Keratinocyte (primary cell): ENCODE measurements around the gene PLEKHJ1. TPM values are rescaled to one million over a fixed set of nuclear protein-coding genes. Genes with fewer than 3 reads are reported as not detected.

Experiments used
- DNase-seq: peaks from one replicate; pipeline ENCODE4 v3.0.0-alpha.2; 2011; ENCODE audit warnings: low read depth, missing footprints, low spot score
- FAIRE-seq: peaks from 2 replicates; lab custom pipeline; 2011; peaks lifted over from hg19 to GRCh38; lab: Jason Lieb, UNC
- H2AFZ ChIP-seq: 2 replicates; pipeline ENCODE4 v1.6.0; 2012; ENCODE audit warnings: low read length, control low read depth, inconsistent platforms; ENCODE audit not compliant: control insufficient read depth
- H3K27ac ChIP-seq: 2 replicates; pipeline ENCODE4 v1.5.1; 2011; ENCODE audit warnings: low read length; ENCODE audit not compliant: control insufficient read depth, insufficient read depth
- H3K27me3 ChIP-seq: 3 replicates; pipeline ENCODE4 v1.6.0; 2011; ENCODE audit warnings: low read length; ENCODE audit not compliant: control insufficient read depth, insufficient read depth; ENCODE audit errors: extremely low read depth
- H3K36me3 ChIP-seq, 2 experiments: 2 replicates in 1 of 2; 3 replicates in 1 of 2; pipeline ENCODE4 v1.5.1; 2011; ENCODE audit warnings: low read length in 2 of 2, mild to moderate bottlenecking in 1 of 2; ENCODE audit not compliant: control insufficient read depth in 2 of 2, insufficient read depth in 2 of 2; ENCODE audit errors: extremely low read depth in 1 of 2
- H3K4me1 ChIP-seq: 3 replicates; pipeline ENCODE4 v1.5.1; 2011; ENCODE audit warnings: low read length; ENCODE audit not compliant: control insufficient read depth, insufficient read depth; ENCODE audit errors: extremely low read depth
- H3K4me2 ChIP-seq: 3 replicates; pipeline ENCODE4 v1.6.0; 2011; ENCODE audit warnings: low read depth, low read length; ENCODE audit not compliant: control insufficient read depth, insufficient read depth; ENCODE audit errors: extremely low read depth
- H3K4me3 ChIP-seq, 3 experiments: fragments of 200-600 bp in 1 of 3; sonication (generic) in 1 of 3; 2 replicates in 2 of 3; 3 replicates in 1 of 3; pipeline ENCODE4 v1.5.1; 2011 to 2016; ENCODE audit warnings: low read length in 3 of 3, mild to moderate bottlenecking in 3 of 3, control low read depth in 2 of 3, inconsistent platforms in 1 of 3, low read depth in 1 of 3, mixed read lengths in 1 of 3, mixed run types in 1 of 3, moderate library complexity in 1 of 3; ENCODE audit not compliant: control insufficient read depth in 2 of 3, insufficient read depth in 2 of 3; ENCODE audit errors: extremely low read depth in 1 of 3
- H3K79me2 ChIP-seq: 2 replicates; pipeline ENCODE4 v1.6.0; 2012; ENCODE audit warnings: low read length; ENCODE audit not compliant: control insufficient read depth, insufficient read depth
- H3K9ac ChIP-seq: 3 replicates; pipeline ENCODE4 v1.6.0; 2011; ENCODE audit warnings: low read length; ENCODE audit not compliant: control insufficient read depth, insufficient read depth; ENCODE audit errors: extremely low read depth
- H3K9me1 ChIP-seq: 3 replicates; pipeline ENCODE4 v1.6.0; 2011; ENCODE audit warnings: low read length; ENCODE audit not compliant: control insufficient read depth, insufficient read depth; ENCODE audit errors: extremely low read depth
- H3K9me3 ChIP-seq: 2 replicates; pipeline ENCODE4 v1.5.1; 2012; ENCODE audit warnings: low read depth, low read length; ENCODE audit not compliant: control insufficient read depth
- H4K20me1 ChIP-seq: 3 replicates; pipeline ENCODE4 v1.6.0; 2011; ENCODE audit warnings: low read length; ENCODE audit not compliant: control insufficient read depth, insufficient read depth; ENCODE audit errors: extremely low read depth
- EZH2 ChIP-seq: IDR thresholded peaks from one replicate; pipeline ENCODE4 v1.6.1; 2012; ENCODE audit warnings: inconsistent platforms, mild to moderate bottlenecking, low read length, moderate library complexity
- dilution Hi-C: fragments of 300-500 bp; cut with MboI; formaldehyde crosslinking; loops from one replicate; pipeline ENCODE4 v1.7.0; 2020; ENCODE audit warnings: low sequenced_read_pairs; ENCODE audit not compliant: extremely low pct_ligation_motif_present
- polyA plus RNA-seq, 5 experiments: library from polyadenylated mRNA; depleted of rRNA in 3 of 5; stranded (reverse) in 3 of 5; stranded (forward) in 1 of 5; unstranded in 1 of 5; fragments of >200 nt; gene quantifications; 1 replicate in 1 of 5; 2 replicates in 3 of 5; 3 replicates in 1 of 5; pipeline versions ENCODE4 v1.2.1 to v1.2.3, GENCODE V29; 2011 to 2012; ENCODE audit warnings: missing spikeins in 2 of 5, low read depth in 1 of 5, low replicate concordance in 1 of 5
- TF ChIP-seq, protein P1 (sequence below), 3 experiments: IDR thresholded peaks in 1 of 3; conservative IDR thresholded peaks in 1 of 3; optimal IDR thresholded peaks in 1 of 3; 2 replicates in 2 of 3; 3 replicates in 1 of 3; pipeline versions ENCODE3 to v1.5.1; 2011; ENCODE audit warnings: low read length in 3 of 3, mild to moderate bottlenecking in 3 of 3, moderate library complexity in 2 of 3, control low read depth in 1 of 3, inconsistent platforms in 1 of 3; ENCODE audit not compliant: insufficient read depth in 2 of 3; ENCODE audit errors: extremely low read depth in 1 of 3

PLEKHJ1 gene
- polyA plus RNA-seq, 1 donor (not counting 4 experiments of a cell fraction or from before 2014, with no cell fraction given), result 36.8 TPM

DNA sequence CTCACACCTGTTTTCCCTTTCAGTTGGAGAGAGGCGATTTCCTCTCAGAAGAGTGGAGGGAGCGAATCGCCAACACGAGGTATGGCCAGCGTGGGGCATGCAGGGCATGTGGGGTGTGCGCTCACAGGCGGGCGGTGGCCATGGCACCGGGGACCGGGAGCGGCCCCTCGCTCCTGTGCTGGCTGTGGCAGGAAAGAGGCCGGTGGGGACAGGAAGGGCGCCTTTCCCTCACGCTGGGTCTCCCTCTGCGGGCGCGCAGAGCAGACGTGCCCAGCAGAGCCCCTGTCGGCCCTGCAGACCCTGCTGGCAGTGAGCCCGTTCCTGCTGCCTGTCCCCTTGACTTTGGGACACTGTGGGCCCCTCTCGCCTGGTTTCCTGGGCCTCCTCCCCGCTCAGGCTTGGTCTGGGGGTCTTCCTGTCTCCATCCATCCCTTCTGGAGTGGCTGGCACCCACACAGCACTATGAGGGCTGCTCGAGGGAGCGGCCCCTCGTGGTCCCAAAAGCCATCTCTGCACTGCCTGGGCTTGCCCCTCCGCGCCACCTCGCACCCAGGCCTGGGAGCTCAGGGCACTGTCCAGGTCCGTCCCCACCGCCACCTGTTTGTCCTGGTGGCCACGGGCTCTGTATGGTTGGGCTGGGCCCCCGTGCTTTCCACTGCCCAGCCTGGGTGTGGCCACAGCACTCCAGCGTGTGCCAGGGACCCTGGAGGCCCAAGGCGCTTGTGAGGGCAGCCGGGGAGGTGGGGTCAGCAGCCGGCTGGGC is 36.1 kb downstream of the PLEKHJ1 start:
- H3K9me3 ChIP-seq, result no peaks in the 10 kb centered on the region
- H3K79me2 ChIP-seq, result peaks cover 20% of the 10 kb centered on the region
- TF ChIP-seq EZH2, result no peak
- TF ChIP-seq, protein P1, sequence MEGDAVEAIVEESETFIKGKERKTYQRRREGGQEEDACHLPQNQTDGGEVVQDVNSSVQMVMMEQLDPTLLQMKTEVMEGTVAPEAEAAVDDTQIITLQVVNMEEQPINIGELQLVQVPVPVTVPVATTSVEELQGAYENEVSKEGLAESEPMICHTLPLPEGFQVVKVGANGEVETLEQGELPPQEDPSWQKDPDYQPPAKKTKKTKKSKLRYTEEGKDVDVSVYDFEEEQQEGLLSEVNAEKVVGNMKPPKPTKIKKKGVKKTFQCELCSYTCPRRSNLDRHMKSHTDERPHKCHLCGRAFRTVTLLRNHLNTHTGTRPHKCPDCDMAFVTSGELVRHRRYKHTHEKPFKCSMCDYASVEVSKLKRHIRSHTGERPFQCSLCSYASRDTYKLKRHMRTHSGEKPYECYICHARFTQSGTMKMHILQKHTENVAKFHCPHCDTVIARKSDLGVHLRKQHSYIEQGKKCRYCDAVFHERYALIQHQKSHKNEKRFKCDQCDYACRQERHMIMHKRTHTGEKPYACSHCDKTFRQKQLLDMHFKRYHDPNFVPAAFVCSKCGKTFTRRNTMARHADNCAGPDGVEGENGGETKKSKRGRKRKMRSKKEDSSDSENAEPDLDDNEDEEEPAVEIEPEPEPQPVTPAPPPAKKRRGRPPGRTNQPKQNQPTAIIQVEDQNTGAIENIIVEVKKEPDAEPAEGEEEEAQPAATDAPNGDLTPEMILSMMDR (optimal IDR thresholded peaks at IDR 0.05 in 1 of 3, IDR thresholded peaks at IDR 0.05 in 1 of 3, conservative IDR thresholded peaks at IDR 0.05 in 1 of 3; ENCODE audit: extremely low read depth in 1 of 3, insufficient read depth in 2 of 3, low read length in 3 of 3), result no peak
- H3K4me1 ChIP-seq, result peaks cover 28% of the 10 kb centered on the region
- H2AFZ ChIP-seq, result no peak overlapping the region
- no peaks in the 10 kb centered on the region for H3K9me1 ChIP-seq
- H3K4me2 ChIP-seq, result no peak overlapping the region
- peaks cover 3% of the 10 kb centered on the region for H4K20me1 ChIP-seq
- dilution Hi-C loops, result no loop called here
- FAIRE-seq, result no peak
- H3K36me3 ChIP-seq, result peaks cover 6 to 27% of the 10 kb centered on the region in 2 experiments
- H3K27me3 ChIP-seq, result no peaks in the 10 kb centered on the region
- no peak overlapping the region for H3K9ac ChIP-seq
- no peak overlapping the region for H3K4me3 ChIP-seq
- no peak overlapping the region for H3K27ac ChIP-seq
- DNase-seq, result no peak

- H3K9me1 ChIP-seq, result no peaks in the 10 kb centered on the region
- no peaks in the 10 kb centered on the region for H3K27me3 ChIP-seq
- TF ChIP-seq EZH2, result no peak
- TF ChIP-seq, protein P1 (optimal IDR thresholded peaks at IDR 0.05 in 1 of 3, IDR thresholded peaks at IDR 0.05 in 1 of 3, conservative IDR thresholded peaks at IDR 0.05 in 1 of 3; ENCODE audit: extremely low read depth in 1 of 3, insufficient read depth in 2 of 3, low read length in 3 of 3), result no peak
- no peak overlapping the region for H3K9ac ChIP-seq
- FAIRE-seq, result no peak
- no peak overlapping the region for H3K27ac ChIP-seq
- no peaks in the 10 kb centered on the region for H3K9me3 ChIP-seq
- peaks cover 3% of the 10 kb centered on the region for H4K20me1 ChIP-seq
- dilution Hi-C loops, result no loop called here
- peaks cover 20% of the 10 kb centered on the region for H3K79me2 ChIP-seq
- H3K4me2 ChIP-seq, result no peak overlapping the region
- peaks cover 9 to 30% of the 10 kb centered on the region in 2 experiments for H3K36me3 ChIP-seq
- no peak overlapping the region for H3K4me3 ChIP-seq
- no peak for DNase-seq
- peaks cover 21% of the 10 kb centered on the region for H3K4me1 ChIP-seq
- no peak overlapping the region for H2AFZ ChIP-seq
These were observed 36.9 kb downstream of the PLEKHJ1 start for GRCh38 chr19:2199215-2199614.
